ENCODE data around the gene OLIG2.

The OLIG2 gene

GRCh38 chr21:33025489-33026442 lies at the start of gene OLIG2:
Gene OLIG2, plus strand, starts transcription at chr21:33025935. Its CDS starts 928 bp downstream, at chr21:33026863.
- no peak for DNase-seq (ENCODE audit: low read depth)

GRCh38 chr21:32976791-32977190 lies 48.9 kb upstream of the OLIG2 start:
- DNase-seq (ENCODE audit: low read depth), result no peak

- DNase-seq (ENCODE audit: low read depth), result no peak
Observed at GRCh38 chr21:32977216-32977615, 48.5 kb upstream of the OLIG2 start.

- no peak for DNase-seq (ENCODE audit: low read depth)
Observed at GRCh38 chr21:32978331-32979270, 47.1 kb upstream of the OLIG2 start.

- DNase-seq (ENCODE audit: low read depth), result no peak
Observed at GRCh38 chr21:32979598-32980268, 46.0 kb upstream of the OLIG2 start.

- DNase-seq (ENCODE audit: low read depth), result no peak
Observed at GRCh38 chr21:32981096-32981495, 44.6 kb upstream of the OLIG2 start.

GRCh38 chr21:32990666-32991065 lies 35.1 kb upstream of the OLIG2 start:
- no peak for DNase-seq (ENCODE audit: low read depth)

GRCh38 chr21:32991361-32991760 lies 34.4 kb upstream of the OLIG2 start:
- no peak for DNase-seq (ENCODE audit: low read depth)

- no peak for DNase-seq (ENCODE audit: low read depth)
Observed at GRCh38 chr21:32993894-32994293, 31.8 kb upstream of the OLIG2 start.

GRCh38 chr21:32994305-32994704 lies 31.4 kb upstream of the OLIG2 start:
- peak; percentile 3 for DNase-seq (ENCODE audit: low read depth)

- DNase-seq (ENCODE audit: low read depth), result no peak
Observed at GRCh38 chr21:33007747-33008146, 18.0 kb upstream of the OLIG2 start.

- no peak for DNase-seq (ENCODE audit: low read depth)
Observed at GRCh38 chr21:33008333-33009051, 17.2 kb upstream of the OLIG2 start.

- no peak for DNase-seq (ENCODE audit: low read depth)
Observed at GRCh38 chr21:33010931-33011330, 14.8 kb upstream of the OLIG2 start.

GRCh38 chr21:33011462-33011861 lies 14.3 kb upstream of the OLIG2 start:
- peak; percentile 58 for DNase-seq (ENCODE audit: low read depth)

GRCh38 chr21:33013626-33014025 lies 12.1 kb upstream of the OLIG2 start:
- DNase-seq (ENCODE audit: low read depth), result no peak

- DNase-seq (ENCODE audit: low read depth), result no peak
Observed at GRCh38 chr21:33014331-33014730, 11.4 kb upstream of the OLIG2 start.

- DNase-seq (ENCODE audit: low read depth), result no peak
Observed at GRCh38 chr21:33015096-33015495, 10.6 kb upstream of the OLIG2 start.

- DNase-seq (ENCODE audit: low read depth), result no peak
Observed at GRCh38 chr21:33015756-33016155, 10.0 kb upstream of the OLIG2 start.

- DNase-seq (ENCODE audit: low read depth), result no peak
Observed at GRCh38 chr21:33018707-33019465, 6.8 kb upstream of the OLIG2 start.

- no peak for DNase-seq (ENCODE audit: low read depth)
Observed at GRCh38 chr21:33019516-33019884, 6.2 kb upstream of the OLIG2 start.

All from GM04504 (cell line).